H1 (cell line): ENCODE data around the gene ETV1. TPM values are rescaled to one million over a fixed set of nuclear protein-coding genes. Genes with fewer than 3 reads are reported as not detected.

Experiments
- CTCF ChIA-PET: fragments of 300-600 bp; sonication (Branson Sonifier 250); formaldehyde crosslinking; loops from one replicate; lab custom pipeline; 2021; ENCODE audit not compliant: partially characterized antibody; lab: Charles Lee
- POLR2A ChIA-PET: fragments of 300-600 bp; sonication (Branson Sonifier 250); formaldehyde crosslinking; loops from one replicate; lab custom pipeline; 2021; ENCODE audit warnings: inconsistent platforms; ENCODE audit not compliant: partially characterized antibody; lab: Charles Lee
- DNase-seq, 2 experiments: peaks; one replicate each; pipeline versions ENCODE4 v3.0.0 to v3.0.0-alpha.2; 2010 to 2022; ENCODE audit warnings: low spot score in 2 of 2, low read depth in 1 of 2, mixed read lengths in 1 of 2
- FAIRE-seq: peaks from 2 replicates; lab custom pipeline; 2011; peaks lifted over from hg19 to GRCh38; lab: Jason Lieb, UNC
- H2AFZ ChIP-seq: 2 replicates; pipeline ENCODE4 v1.8.1; 2012; ENCODE audit warnings: low read length, inconsistent platforms
- H2AK5ac ChIP-seq: 2 replicates; pipeline ENCODE4 v1.6.1; 2013; ENCODE audit warnings: low read depth, low read length
- H2BK120ac ChIP-seq: replicated peaks from 2 replicates; pipeline ENCODE3; 2013; ENCODE audit warnings: low read depth, low read length, inconsistent platforms
- H2BK12ac ChIP-seq: 2 replicates; pipeline ENCODE4 v1.6.1; 2013; ENCODE audit warnings: low read depth, low read length
- H2BK15ac ChIP-seq: 2 replicates; pipeline ENCODE4 v1.6.1; 2013; ENCODE audit warnings: low read length
- H2BK20ac ChIP-seq: 2 replicates; pipeline ENCODE4 v1.6.1; 2013; ENCODE audit warnings: low read length
- H2BK5ac ChIP-seq: 2 replicates; pipeline ENCODE4 v1.6.1; 2013; ENCODE audit warnings: low read depth, low read length
- H3K14ac ChIP-seq: 2 replicates; pipeline ENCODE4 v1.6.1; 2013; ENCODE audit warnings: inconsistent platforms; ENCODE audit not compliant: insufficient read length
- H3K18ac ChIP-seq: 2 replicates; pipeline ENCODE4 v1.6.1; 2013; ENCODE audit warnings: low read length; ENCODE audit errors: extremely low read depth
- H3K23ac ChIP-seq: 2 replicates; pipeline ENCODE4 v1.6.1; 2013; ENCODE audit warnings: inconsistent platforms; ENCODE audit not compliant: insufficient read length
- H3K23me2 ChIP-seq: 2 replicates; pipeline ENCODE4 v1.6.1; 2013; ENCODE audit warnings: low read depth, low read length
- H3K27ac ChIP-seq: 2 replicates; pipeline ENCODE4 v1.6.1; 2011; ENCODE audit warnings: low read depth, low read length, inconsistent platforms
- H3K27me3 ChIP-seq, 4 experiments: replicated peaks in 1 of 4; 1 replicate in 1 of 4; 2 replicates in 3 of 4; pipeline versions ENCODE4 v1.6.1 to v1.8.1; 2011 to 2013; ENCODE audit warnings: low read length in 3 of 4, mild to moderate bottlenecking in 3 of 4, inconsistent platforms in 2 of 4, mixed read lengths in 2 of 4, moderate library complexity in 1 of 4; ENCODE audit not compliant: control insufficient read depth in 3 of 4, insufficient read depth in 3 of 4; ENCODE audit errors: extremely low read depth in 1 of 4
- H3K36me3 ChIP-seq, 4 experiments: 2 replicates each; pipeline versions ENCODE4 v1.6.1 to v1.8.1; 2011 to 2013; ENCODE audit warnings: mild to moderate bottlenecking in 4 of 4, low read length in 3 of 4, moderate library complexity in 2 of 4, control low read depth in 1 of 4, inconsistent platforms in 1 of 4; ENCODE audit not compliant: insufficient read depth in 4 of 4, control insufficient read depth in 2 of 4
- H3K4ac ChIP-seq: replicated peaks from 2 replicates; pipeline ENCODE3; 2013; ENCODE audit warnings: low read length, low read depth, mixed read lengths, inconsistent platforms; ENCODE audit not compliant: insufficient read length
- H3K4me1 ChIP-seq, 4 experiments: replicated peaks in 1 of 4; 1 replicate in 1 of 4; 2 replicates in 3 of 4; pipeline versions ENCODE4 v1.6.1 to v1.8.1; 2011 to 2013; ENCODE audit warnings: low read length in 3 of 4, inconsistent platforms in 2 of 4, mixed read lengths in 1 of 4; ENCODE audit not compliant: insufficient read depth in 4 of 4, control insufficient read depth in 3 of 4
- H3K4me2 ChIP-seq, 2 experiments: 2 replicates each; pipeline versions ENCODE4 v1.6.1 to v1.8.1; 2011 to 2013; ENCODE audit warnings: low read depth in 2 of 2, low read length in 2 of 2, control low read depth in 1 of 2, inconsistent platforms in 1 of 2, mild to moderate bottlenecking in 1 of 2; ENCODE audit not compliant: insufficient read depth in 1 of 2
- H3K4me3 ChIP-seq, 4 experiments: fragments of 200-600, 300-600 bp in 1 of 4; sonication (generic), shearing (Covaris generic), sonication (Bioruptor Twin) in 1 of 4; 2 replicates each; pipeline versions ENCODE4 v1.5.1 to v1.8.1; 2011 to 2016; ENCODE audit warnings: low read length in 4 of 4, low read depth in 3 of 4, control low read depth in 2 of 4, inconsistent platforms in 2 of 4, mild to moderate bottlenecking in 2 of 4, mixed read lengths in 1 of 4, moderate library complexity in 1 of 4; ENCODE audit not compliant: insufficient read depth in 2 of 4; ENCODE audit errors: extremely low read depth in 1 of 4
- H3K56ac ChIP-seq: replicated peaks from 2 replicates; pipeline ENCODE3; 2013; ENCODE audit warnings: low read depth, mild to moderate bottlenecking, mixed read lengths, low read length, inconsistent platforms; ENCODE audit not compliant: insufficient read length
- H3K79me1 ChIP-seq: 2 replicates; pipeline ENCODE4 v1.6.1; 2013; ENCODE audit warnings: low read depth, low read length, control low read depth
- H3K79me2 ChIP-seq, 2 experiments: 2 replicates each; pipeline versions ENCODE4 v1.6.1 to v1.8.1; 2012 to 2013; ENCODE audit warnings: low read length in 2 of 2, mild to moderate bottlenecking in 2 of 2, inconsistent platforms in 1 of 2; ENCODE audit not compliant: insufficient read depth in 2 of 2, control insufficient read depth in 1 of 2
- H3K9ac ChIP-seq, 4 experiments: replicated peaks in 1 of 4; 1 replicate in 1 of 4; 2 replicates in 3 of 4; pipeline versions ENCODE4 v1.6.1 to v1.8.1; 2011 to 2013; ENCODE audit warnings: low read depth in 3 of 4, low read length in 3 of 4, control low read depth in 2 of 4, mild to moderate bottlenecking in 2 of 4, moderate library complexity in 2 of 4, inconsistent platforms in 1 of 4; ENCODE audit errors: extremely low read depth in 1 of 4
- H3K9me3 ChIP-seq, 2 experiments: 2 replicates each; pipeline versions ENCODE4 v1.6.1 to v1.8.1; 2012 to 2013; ENCODE audit warnings: mild to moderate bottlenecking in 2 of 2, moderate library complexity in 2 of 2, control low read depth in 1 of 2, inconsistent platforms in 1 of 2, low read depth in 1 of 2, low read length in 1 of 2, mixed read lengths in 1 of 2; ENCODE audit not compliant: insufficient read depth in 2 of 2
- H4K20me1 ChIP-seq, 2 experiments: replicated peaks in 1 of 2; 2 replicates each; pipeline versions ENCODE3 to v1.8.1; 2011 to 2013; ENCODE audit warnings: inconsistent platforms in 2 of 2, low read length in 2 of 2, mild to moderate bottlenecking in 1 of 2; ENCODE audit not compliant: insufficient read depth in 2 of 2, control insufficient read depth in 1 of 2
- H4K5ac ChIP-seq: 2 replicates; pipeline ENCODE4 v1.6.1; 2013; ENCODE audit warnings: low read length, low read depth, mixed read lengths, inconsistent platforms; ENCODE audit not compliant: insufficient read length
- H4K8ac ChIP-seq: 2 replicates; pipeline ENCODE4 v1.8.0; 2013; ENCODE audit warnings: mild to moderate bottlenecking, moderate library complexity, low read length, inconsistent platforms; ENCODE audit not compliant: insufficient read depth; ENCODE audit errors: extremely low read depth
- H4K91ac ChIP-seq: replicated peaks from 2 replicates; pipeline ENCODE3; 2013; ENCODE audit warnings: low read length, mixed read lengths, inconsistent platforms; ENCODE audit not compliant: insufficient read length
- KDM5A ChIP-seq: fragments of 200-600 bp; IDR thresholded peaks from 2 replicates; pipeline ENCODE4 v1.7.1; 2012; ENCODE audit warnings: mild to moderate bottlenecking, low read length, inconsistent platforms, mixed read lengths
- SP4 ChIP-seq: IDR thresholded peaks from 2 replicates; pipeline ENCODE4 v1.6.1; 2012; ENCODE audit warnings: low read length, inconsistent platforms
- TAF1 ChIP-seq: IDR thresholded peaks from 2 replicates; pipeline ENCODE4 v1.6.1; 2011; ENCODE audit warnings: mild to moderate bottlenecking, low read depth, low read length
- WGBS, 2 experiments: shearing (Covaris generic) in 1 of 2; methylation state at CpG; one replicate each; pipeline versions ENCODE4 v1.1.6 to v1.1.7; 2013 to 2015; ENCODE audit warnings: low lambda C conversion rate in 2 of 2, mixed read lengths in 2 of 2, inconsistent platforms in 1 of 2, low coverage in 1 of 2, missing lambda C conversion rate in 1 of 2; ENCODE audit not compliant: insufficient replicate concordance in 2 of 2, insufficient coverage in 1 of 2, insufficient read length in 1 of 2; ENCODE audit errors: extremely low coverage in 1 of 2, missing lambda C conversion rate in 1 of 2; 5-methylcytosine and 5-hydroxymethylcytosine counted together
- polyA plus RNA-seq, 7 experiments: library from polyadenylated mRNA; depleted of rRNA in 3 of 7; stranded (reverse) in 5 of 7; unstranded in 2 of 7; fragments of >200 nt in 5 of 7; fragments of 200-250 nt in 2 of 7; gene quantifications; 1 replicate in 5 of 7; 2 replicates in 1 of 7; 4 replicates in 1 of 7; pipeline versions ENCODE4 v1.2.1 to v1.2.3, GENCODE V29; 2011 to 2013; ENCODE audit warnings: missing spikeins in 2 of 7, mixed read lengths in 2 of 7
- total RNA-seq: library from RNA; stranded (reverse); fragmentation: NEBNext Ultra II Directional; extraction: Animal tissue kit (Norgen Biotek cat#: 25700); gene quantifications from 2 replicates; pipeline ENCODE4 v1.2.1, GENCODE V29; 2021

ETV1 gene
- total and polyA plus RNA-seq, 2 of the 8 experiments (the other 6 are each of a cell fraction or from before 2014, with no cell fraction given) = 58.3 to 91.2 TPM

DNA sequence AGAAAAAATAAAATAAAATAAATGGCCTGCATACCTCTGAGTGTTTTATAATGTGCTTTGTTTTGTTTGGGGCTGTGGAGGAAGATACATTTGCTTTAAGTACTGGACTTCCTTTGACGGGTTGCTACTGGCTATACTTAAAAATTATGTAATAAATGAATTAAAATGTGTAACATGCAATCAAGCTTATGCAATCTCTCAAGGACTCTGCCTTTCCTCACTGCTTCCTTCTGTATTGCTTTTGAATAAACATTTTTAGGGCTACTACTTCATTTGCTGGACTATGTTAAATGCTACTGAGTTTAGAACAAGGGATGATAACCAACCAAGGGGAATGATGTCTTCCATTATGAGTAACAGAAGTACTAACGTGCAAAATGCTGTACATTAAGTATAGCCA is 91.6 kb downstream of the ETV1 start:
- Histone ChIP-seq H3K56ac (no peak overlapping the region), H3K27ac (no peak overlapping the region)
- TF ChIP-seq TAF1 (no peak), KDM5A (no peak), SP4 (no peak)
- TF ChIP-seq, all 59 proteins: peak for 0
- H3K36me3 ChIP-seq = peaks cover 0 to 19% (median 5%) of the 10 kb centered on the region in 4 experiments; a peak in 4 of 8 replicates
- peaks cover 0 to 3% (median 0%) of the 10 kb centered on the region in 4 experiments; a peak in 1 of 7 replicates for H3K4me1 ChIP-seq
- no peak overlapping the region for H4K5ac ChIP-seq
- DNase-seq (no peak), FAIRE-seq (no peak)
- no peak overlapping the region for H2AK5ac ChIP-seq
- H4K91ac ChIP-seq = no peak overlapping the region
- 90% methylated on average over 2 of the region's 2 CpGs; no CpG with 5 or more reads in 1 of the 2 experiments for WGBS, 2 experiments
- no peak overlapping the region for H3K18ac ChIP-seq
- POLR2A ChIA-PET = no interaction called here
- no peak overlapping the region for H2AFZ ChIP-seq
- no peak overlapping the region for H3K4me3 ChIP-seq
- H3K9me3 ChIP-seq = no peaks in the 10 kb centered on the region
- H3K79me1 ChIP-seq = no peaks in the 10 kb centered on the region
- H2BK5ac ChIP-seq = no peak overlapping the region
- no peak overlapping the region for H2BK120ac ChIP-seq
- no peak overlapping the region for H3K4me2 ChIP-seq
- CTCF ChIA-PET = no interaction called here
- H4K8ac ChIP-seq = no peak overlapping the region
- H2BK12ac ChIP-seq = no peak overlapping the region
- H3K14ac ChIP-seq = no peak overlapping the region
- H3K4ac ChIP-seq = no peak overlapping the region
- H3K27me3 ChIP-seq = no peaks in the 10 kb centered on the region
- H2BK20ac ChIP-seq = no peak overlapping the region
- no peaks in the 10 kb centered on the region for H3K23me2 ChIP-seq
- no peak overlapping the region for H3K23ac ChIP-seq
- no peaks in the 10 kb centered on the region for H3K79me2 ChIP-seq
- H2BK15ac ChIP-seq = no peak overlapping the region
- H3K9ac ChIP-seq = no peak overlapping the region
- no peaks in the 10 kb centered on the region for H4K20me1 ChIP-seq
